KMS-11 (cell line): Measurements from ENCODE around the gene IQUB.

Source experiments
- H2AFZ ChIP-seq: fragments of 200-600 bp; sonication (generic); 2 replicates; pipeline ENCODE4 v1.6.1; 2016; ENCODE audit warnings: antibody characterized with exemption, mixed run types, low read depth
- H3K27ac ChIP-seq: fragments of 200-600 bp; sonication (generic); 2 replicates; pipeline ENCODE4 v1.6.1; 2016; ENCODE audit warnings: mild to moderate bottlenecking, mixed run types
- H3K27me3 ChIP-seq: fragments of 200-600 bp; sonication (generic); 2 replicates; pipeline ENCODE4 v1.6.1; 2017; ENCODE audit warnings: mild to moderate bottlenecking, low read depth, mixed run types, moderate library complexity; ENCODE audit not compliant: insufficient read depth
- H3K36me3 ChIP-seq: fragments of 200-600 bp; sonication (generic); 2 replicates; pipeline ENCODE4 v1.6.1; 2017; ENCODE audit warnings: mild to moderate bottlenecking, mixed run types; ENCODE audit not compliant: insufficient read depth
- H3K4me1 ChIP-seq: fragments of 200-600 bp; sonication (generic); 2 replicates; pipeline ENCODE4 v1.6.1; 2016; ENCODE audit warnings: mild to moderate bottlenecking, low read depth, mixed run types; ENCODE audit not compliant: poor library complexity, severe bottlenecking
- H3K4me2 ChIP-seq: fragments of 200-600 bp; sonication (generic); 2 replicates; pipeline ENCODE4 v1.7.0; 2016; ENCODE audit warnings: mild to moderate bottlenecking, mixed run types
- H3K4me3 ChIP-seq: fragments of 200-600 bp; sonication (generic); IDR thresholded peaks from 2 replicates; pipeline ENCODE4 v1.6.1; 2017; ENCODE audit warnings: low read depth, low read length, mixed read lengths; ENCODE audit not compliant: insufficient read depth
- H3K79me2 ChIP-seq: fragments of 200-600 bp; sonication (generic); 2 replicates; pipeline ENCODE4 v1.6.1; 2016; ENCODE audit warnings: low read depth, mixed run types; ENCODE audit not compliant: insufficient read depth
- H3K9ac ChIP-seq: fragments of 200-600 bp; sonication (generic); 2 replicates; pipeline ENCODE4 v1.6.1; 2016; ENCODE audit warnings: mild to moderate bottlenecking, mixed run types
- H4K20me1 ChIP-seq: fragments of 200-600 bp; sonication (generic); 2 replicates; pipeline ENCODE4 v1.6.1; 2016; ENCODE audit warnings: mild to moderate bottlenecking, mixed run types; ENCODE audit not compliant: insufficient read depth
- TF ChIP-seq, protein P1 (sequence below): fragments of 200-600 bp; sonication (generic); conservative IDR thresholded peaks from 2 replicates; pipeline ENCODE4 v1.6.1; 2017; ENCODE audit warnings: low read depth, mild to moderate bottlenecking, antibody characterized with exemption, low read length, moderate library complexity, mixed read lengths

The IQUB gene

DNA sequence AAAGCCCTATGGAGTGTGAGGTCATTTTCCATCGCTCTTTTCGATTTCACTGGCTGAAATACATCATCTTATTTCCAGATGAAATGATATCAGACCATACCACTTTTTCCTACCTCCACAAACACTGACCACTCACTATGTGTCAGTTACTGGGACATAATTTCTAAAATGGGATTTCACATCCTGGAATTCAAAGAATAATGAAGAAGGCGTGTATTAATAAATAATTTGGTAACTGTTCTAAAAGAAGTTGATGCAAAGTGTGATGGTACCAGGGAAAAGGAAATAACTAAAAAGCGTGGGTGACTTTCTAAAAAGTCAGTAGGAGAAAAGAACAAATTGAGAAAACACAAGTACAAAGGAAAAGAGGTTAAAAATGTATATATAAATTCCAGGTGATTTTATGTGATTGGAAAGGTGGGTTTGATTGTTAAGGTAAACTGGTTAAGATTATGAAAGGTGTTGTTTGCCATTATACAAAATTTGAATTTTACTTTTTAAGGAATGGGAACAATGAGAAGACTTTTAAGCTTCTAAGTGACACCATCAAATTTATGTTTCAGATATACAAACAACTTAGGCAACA, 24.0 kb upstream of the IQUB start:
- Histone ChIP-seq H3K4me3 (no peak overlapping the region), H3K36me3 (no peaks in the 10 kb centered on the region; the same call in 1 of the 2 replicates), H2AFZ (peak overlapping the region; percentile 93), H3K27me3 (no peaks in the 10 kb centered on the region), H3K4me2 (peak overlapping the region; percentile 81), H3K27ac (peak overlapping the region; percentile 70), H4K20me1 (no peaks in the 10 kb centered on the region), H3K9ac (peak overlapping the region; percentile 87; the same call in 1 of the 2 replicates), H3K4me1 (peaks cover 29% of the 10 kb centered on the region), H3K79me2 (peaks cover 35% of the 10 kb centered on the region)
- TF ChIP-seq, protein P1, sequence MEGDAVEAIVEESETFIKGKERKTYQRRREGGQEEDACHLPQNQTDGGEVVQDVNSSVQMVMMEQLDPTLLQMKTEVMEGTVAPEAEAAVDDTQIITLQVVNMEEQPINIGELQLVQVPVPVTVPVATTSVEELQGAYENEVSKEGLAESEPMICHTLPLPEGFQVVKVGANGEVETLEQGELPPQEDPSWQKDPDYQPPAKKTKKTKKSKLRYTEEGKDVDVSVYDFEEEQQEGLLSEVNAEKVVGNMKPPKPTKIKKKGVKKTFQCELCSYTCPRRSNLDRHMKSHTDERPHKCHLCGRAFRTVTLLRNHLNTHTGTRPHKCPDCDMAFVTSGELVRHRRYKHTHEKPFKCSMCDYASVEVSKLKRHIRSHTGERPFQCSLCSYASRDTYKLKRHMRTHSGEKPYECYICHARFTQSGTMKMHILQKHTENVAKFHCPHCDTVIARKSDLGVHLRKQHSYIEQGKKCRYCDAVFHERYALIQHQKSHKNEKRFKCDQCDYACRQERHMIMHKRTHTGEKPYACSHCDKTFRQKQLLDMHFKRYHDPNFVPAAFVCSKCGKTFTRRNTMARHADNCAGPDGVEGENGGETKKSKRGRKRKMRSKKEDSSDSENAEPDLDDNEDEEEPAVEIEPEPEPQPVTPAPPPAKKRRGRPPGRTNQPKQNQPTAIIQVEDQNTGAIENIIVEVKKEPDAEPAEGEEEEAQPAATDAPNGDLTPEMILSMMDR = no peak

DNA sequence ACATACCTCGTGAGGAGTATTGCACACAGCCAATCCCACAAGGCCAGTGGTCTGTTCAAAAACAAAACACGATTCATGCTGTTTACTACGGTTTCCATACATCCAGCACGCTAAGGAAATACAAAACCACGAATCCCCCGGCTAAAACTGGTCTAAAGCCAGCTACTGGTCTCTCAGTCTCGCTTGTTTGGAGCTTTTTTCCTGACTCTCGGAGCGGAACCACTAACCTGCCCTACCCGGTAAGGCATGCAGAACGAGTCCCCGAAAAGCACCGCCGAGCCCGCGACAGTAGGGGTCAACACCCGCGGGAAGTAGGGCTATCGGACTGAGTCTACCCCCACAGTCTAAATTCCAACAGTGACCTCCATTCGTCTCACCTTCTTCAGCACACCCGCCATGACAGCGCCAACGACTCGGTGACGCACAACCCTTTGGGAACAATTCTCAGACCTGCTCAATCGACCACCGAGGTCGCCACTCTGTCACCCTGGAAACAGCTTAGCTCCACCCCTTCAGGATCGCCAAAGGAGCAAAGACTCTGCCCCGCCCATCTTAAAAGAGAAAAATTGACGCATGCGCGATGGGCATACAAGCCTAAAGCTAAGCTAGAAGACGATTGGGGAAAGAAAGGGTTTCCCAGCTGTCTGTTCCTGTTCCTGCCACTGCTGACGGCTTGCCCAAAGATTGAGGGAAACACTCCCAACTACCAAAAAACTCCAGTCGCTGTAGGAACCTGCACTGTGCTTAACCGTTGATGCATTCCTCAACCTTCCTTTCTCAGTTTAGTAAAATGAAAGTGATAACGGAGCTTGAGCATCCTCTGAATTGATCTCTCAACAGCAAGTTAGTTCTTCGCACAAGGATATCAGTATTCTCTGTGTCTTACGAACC, 23.2 kb upstream of the IQUB start, which contains the start of gene NDUFA5:
TSS of gene NDUFA5 (minus strand) at position 421 of the 891 bp plus-strand sequence. CDS start at position 398, 23 bp downstream.
- Histone ChIP-seq H4K20me1 (no peaks in the 10 kb centered on the region), H3K4me2 (peak within 1 kb of the TSS; percentile 96), H3K36me3 (no peaks in the 10 kb centered on the region; the same call in 1 of the 2 replicates), H2AFZ (peak within 1 kb of the TSS; percentile 93), H3K4me3 (no peak within 1 kb of the TSS), H3K27me3 (no peaks in the 10 kb centered on the region), H3K79me2 (peaks cover 42% of the 10 kb centered on the region), H3K9ac (peak within 1 kb of the TSS; percentile 87), H3K4me1 (peaks cover 29% of the 10 kb centered on the region), H3K27ac (peak within 1 kb of the TSS; percentile 70)
- TF ChIP-seq, protein P1 = no peak

DNA sequence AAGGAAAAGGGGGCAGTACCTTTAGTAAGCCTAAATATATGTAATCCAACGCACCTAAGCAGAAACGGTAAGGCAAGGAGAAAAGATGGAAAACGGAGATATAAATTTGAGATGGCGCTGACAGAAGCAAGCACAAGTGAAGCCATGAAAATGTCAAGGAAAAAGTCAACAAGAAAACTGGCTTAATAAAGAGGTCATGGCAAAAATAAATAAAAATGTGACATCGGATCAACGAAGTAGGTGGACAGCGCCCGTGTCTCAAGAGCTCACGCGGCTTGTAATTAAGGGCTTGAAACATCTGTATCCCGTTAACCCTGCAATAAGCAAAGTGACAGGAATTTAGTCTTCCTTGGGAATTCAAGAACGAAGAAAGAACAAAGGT, 22.6 kb upstream of the IQUB start:
- peaks cover 29% of the 10 kb centered on the region for H3K4me1 ChIP-seq
- H3K9ac ChIP-seq = peak overlapping the region; percentile 87
- peak overlapping the region; percentile 93 for H2AFZ ChIP-seq
- H3K27me3 ChIP-seq = no peaks in the 10 kb centered on the region
- no peaks in the 10 kb centered on the region for H4K20me1 ChIP-seq
- TF ChIP-seq, protein P1 = no peak
- peak overlapping the region; percentile 70 for H3K27ac ChIP-seq
- no peaks in the 10 kb centered on the region; the same call in 1 of the 2 replicates for H3K36me3 ChIP-seq
- peaks cover 42% of the 10 kb centered on the region for H3K79me2 ChIP-seq
- H3K4me2 ChIP-seq = peak overlapping the region; percentile 96
- no peak overlapping the region for H3K4me3 ChIP-seq

DNA sequence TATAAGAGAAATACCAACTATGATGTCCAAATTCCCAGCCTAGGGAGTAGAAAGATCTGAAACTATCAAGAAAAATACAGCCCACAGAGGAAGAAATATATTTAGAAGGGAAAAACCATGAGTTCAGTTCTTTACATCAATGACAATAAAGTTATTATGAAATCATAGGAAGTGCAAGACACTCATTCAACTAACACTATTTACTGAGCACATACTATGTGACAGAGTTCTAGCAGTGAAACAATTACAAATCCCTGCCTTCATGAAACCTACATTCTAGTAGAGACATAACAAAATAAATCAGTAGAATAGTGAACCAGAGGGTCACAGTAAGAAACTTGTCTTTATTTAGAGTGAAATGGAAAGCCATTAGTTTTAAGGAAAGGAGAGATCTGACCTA, 21.1 kb upstream of the IQUB start:
- no peaks in the 10 kb centered on the region; the same call in 1 of the 2 replicates for H3K36me3 ChIP-seq
- TF ChIP-seq, protein P1 = no peak
- H3K9ac ChIP-seq = no peak overlapping the region
- H3K4me1 ChIP-seq = peaks cover 29% of the 10 kb centered on the region
- H3K27ac ChIP-seq = no peak overlapping the region
- no peaks in the 10 kb centered on the region for H4K20me1 ChIP-seq
- H3K4me3 ChIP-seq = no peak overlapping the region
- H3K27me3 ChIP-seq = no peaks in the 10 kb centered on the region
- no peak overlapping the region for H3K4me2 ChIP-seq
- H2AFZ ChIP-seq = no peak overlapping the region
- peaks cover 42% of the 10 kb centered on the region for H3K79me2 ChIP-seq
